Ishikawa (cell line): ENCODE results near the gene TRIM33.

Source experiments
- CEBPB ChIP-seq: IDR thresholded peaks from 2 replicates; pipeline ENCODE4 v1.6.1; 2012
- CREB1 ChIP-seq: IDR thresholded peaks from 2 replicates; pipeline ENCODE4 v1.6.1; 2012; ENCODE audit warnings: low read depth
- EGR1 ChIP-seq: IDR thresholded peaks from 2 replicates; pipeline ENCODE4 v1.6.1; 2012
- EP300 ChIP-seq: IDR thresholded peaks from 2 replicates; pipeline ENCODE4 v1.6.1; 2012; ENCODE audit warnings: borderline replicate concordance
- NFIC ChIP-seq: IDR thresholded peaks from 2 replicates; pipeline ENCODE4 v1.6.1; 2012
- RAD21 ChIP-seq: IDR thresholded peaks from 2 replicates; pipeline ENCODE4 v1.6.1; 2012; ENCODE audit warnings: low read depth
- TAF1 ChIP-seq: IDR thresholded peaks from 2 replicates; pipeline ENCODE4 v1.6.1; 2012; ENCODE audit warnings: low read depth, mild to moderate bottlenecking
- TCF12 ChIP-seq: IDR thresholded peaks from 2 replicates; pipeline ENCODE4 v1.6.1; 2012; ENCODE audit warnings: low read depth
- YY1 ChIP-seq: IDR thresholded peaks from 2 replicates; pipeline ENCODE4 v1.6.1; 2012; ENCODE audit warnings: low read depth
- ZBTB7A ChIP-seq: IDR thresholded peaks from 2 replicates; pipeline ENCODE4 v1.6.1; 2012; ENCODE audit warnings: low read depth
- TF ChIP-seq, protein P1 (sequence below): IDR thresholded peaks from 2 replicates; pipeline ENCODE4 v1.6.1; 2012; ENCODE audit warnings: low read depth, mild to moderate bottlenecking
- TF ChIP-seq, protein P2 (sequence below): IDR thresholded peaks from 2 replicates; pipeline ENCODE4 v1.6.1; 2012

GRCh38 chr1:114446198-114446597 lies 64.8 kb downstream of the TRIM33 start:
- TF ChIP-seq CREB1 (no peak), EP300 (no peak), TAF1 (no peak), CEBPB (no peak), TCF12 (no peak), EGR1 (no peak), NFIC (no peak), ZBTB7A (no peak), RAD21 (no peak), YY1 (no peak)
- TF ChIP-seq, protein P1, sequence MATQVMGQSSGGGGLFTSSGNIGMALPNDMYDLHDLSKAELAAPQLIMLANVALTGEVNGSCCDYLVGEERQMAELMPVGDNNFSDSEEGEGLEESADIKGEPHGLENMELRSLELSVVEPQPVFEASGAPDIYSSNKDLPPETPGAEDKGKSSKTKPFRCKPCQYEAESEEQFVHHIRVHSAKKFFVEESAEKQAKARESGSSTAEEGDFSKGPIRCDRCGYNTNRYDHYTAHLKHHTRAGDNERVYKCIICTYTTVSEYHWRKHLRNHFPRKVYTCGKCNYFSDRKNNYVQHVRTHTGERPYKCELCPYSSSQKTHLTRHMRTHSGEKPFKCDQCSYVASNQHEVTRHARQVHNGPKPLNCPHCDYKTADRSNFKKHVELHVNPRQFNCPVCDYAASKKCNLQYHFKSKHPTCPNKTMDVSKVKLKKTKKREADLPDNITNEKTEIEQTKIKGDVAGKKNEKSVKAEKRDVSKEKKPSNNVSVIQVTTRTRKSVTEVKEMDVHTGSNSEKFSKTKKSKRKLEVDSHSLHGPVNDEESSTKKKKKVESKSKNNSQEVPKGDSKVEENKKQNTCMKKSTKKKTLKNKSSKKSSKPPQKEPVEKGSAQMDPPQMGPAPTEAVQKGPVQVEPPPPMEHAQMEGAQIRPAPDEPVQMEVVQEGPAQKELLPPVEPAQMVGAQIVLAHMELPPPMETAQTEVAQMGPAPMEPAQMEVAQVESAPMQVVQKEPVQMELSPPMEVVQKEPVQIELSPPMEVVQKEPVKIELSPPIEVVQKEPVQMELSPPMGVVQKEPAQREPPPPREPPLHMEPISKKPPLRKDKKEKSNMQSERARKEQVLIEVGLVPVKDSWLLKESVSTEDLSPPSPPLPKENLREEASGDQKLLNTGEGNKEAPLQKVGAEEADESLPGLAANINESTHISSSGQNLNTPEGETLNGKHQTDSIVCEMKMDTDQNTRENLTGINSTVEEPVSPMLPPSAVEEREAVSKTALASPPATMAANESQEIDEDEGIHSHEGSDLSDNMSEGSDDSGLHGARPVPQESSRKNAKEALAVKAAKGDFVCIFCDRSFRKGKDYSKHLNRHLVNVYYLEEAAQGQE = no peak
- TF ChIP-seq, protein P2, sequence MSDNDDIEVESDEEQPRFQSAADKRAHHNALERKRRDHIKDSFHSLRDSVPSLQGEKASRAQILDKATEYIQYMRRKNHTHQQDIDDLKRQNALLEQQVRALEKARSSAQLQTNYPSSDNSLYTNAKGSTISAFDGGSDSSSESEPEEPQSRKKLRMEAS = no peak
